Fibroblast of skin of back (primary cell): Measurements from ENCODE around the gene TRAIP.
"Not testable (repeated sequence)": the region's sequence is repeated elsewhere in the genome, so short reads cannot be mapped to it uniquely, and the experiment has no call there.

ENCODE experiments used
- DNase-seq: peaks from one replicate; pipeline ENCODE4 v3.0.0-alpha.2; 2013

The TRAIP gene

DNA sequence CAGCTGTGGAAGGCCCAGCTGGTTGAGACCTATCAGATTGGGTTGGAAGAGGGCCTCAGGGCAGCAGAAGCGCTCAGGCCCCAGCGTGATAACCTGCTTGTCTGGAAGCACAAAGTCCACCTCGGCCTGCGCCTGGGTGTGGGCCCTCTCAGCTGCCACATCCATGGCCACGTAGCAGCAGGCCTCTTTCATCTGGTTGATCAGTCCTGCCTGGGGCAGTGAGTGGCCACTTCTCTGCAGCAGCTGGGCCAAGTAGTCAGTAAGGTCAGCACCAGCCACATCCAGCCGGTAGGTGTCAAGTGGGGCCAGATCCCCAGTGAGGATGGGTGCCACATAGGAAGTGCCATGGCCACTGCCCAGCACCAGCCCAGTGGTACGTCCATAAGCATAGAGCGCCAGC is 17.3 kb upstream of the TRAIP start:
- DNase-seq, result no peak

GRCh38 chr3:49872801-49873281 is 16.5 kb upstream of the TRAIP start:
- DNase-seq, result no peak

DNA sequence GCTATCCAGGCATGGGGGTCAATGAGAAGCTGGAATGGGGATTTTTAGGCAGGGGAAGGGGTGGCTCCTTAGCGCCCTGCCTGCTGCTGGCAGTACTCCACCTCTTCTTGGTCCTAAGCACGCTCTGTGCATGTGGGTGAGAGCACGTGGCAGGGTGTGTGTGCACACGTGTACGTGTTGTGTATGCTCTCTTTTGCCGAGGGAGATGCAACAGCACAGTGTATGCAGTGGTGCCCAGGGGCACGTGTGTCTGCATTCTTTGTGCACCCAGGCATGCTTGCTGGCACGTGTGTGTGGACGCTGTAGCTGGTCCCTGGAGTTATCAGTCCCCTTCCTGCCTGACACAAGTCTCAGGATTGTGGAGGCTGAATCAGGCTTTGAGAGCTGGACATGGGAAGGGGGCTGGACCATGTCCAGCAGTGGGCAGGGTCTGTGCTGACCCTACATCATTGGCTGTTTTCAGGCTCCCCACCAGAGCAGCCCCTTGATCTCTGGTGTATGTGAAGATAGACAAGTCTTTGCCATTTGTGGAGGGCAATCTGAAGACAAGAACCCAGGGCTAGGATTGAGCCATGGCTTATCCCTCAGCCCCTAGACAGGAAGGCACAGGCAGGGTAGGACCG is 15.3 kb upstream of the TRAIP start:
- DNase-seq, result no peak

DNA sequence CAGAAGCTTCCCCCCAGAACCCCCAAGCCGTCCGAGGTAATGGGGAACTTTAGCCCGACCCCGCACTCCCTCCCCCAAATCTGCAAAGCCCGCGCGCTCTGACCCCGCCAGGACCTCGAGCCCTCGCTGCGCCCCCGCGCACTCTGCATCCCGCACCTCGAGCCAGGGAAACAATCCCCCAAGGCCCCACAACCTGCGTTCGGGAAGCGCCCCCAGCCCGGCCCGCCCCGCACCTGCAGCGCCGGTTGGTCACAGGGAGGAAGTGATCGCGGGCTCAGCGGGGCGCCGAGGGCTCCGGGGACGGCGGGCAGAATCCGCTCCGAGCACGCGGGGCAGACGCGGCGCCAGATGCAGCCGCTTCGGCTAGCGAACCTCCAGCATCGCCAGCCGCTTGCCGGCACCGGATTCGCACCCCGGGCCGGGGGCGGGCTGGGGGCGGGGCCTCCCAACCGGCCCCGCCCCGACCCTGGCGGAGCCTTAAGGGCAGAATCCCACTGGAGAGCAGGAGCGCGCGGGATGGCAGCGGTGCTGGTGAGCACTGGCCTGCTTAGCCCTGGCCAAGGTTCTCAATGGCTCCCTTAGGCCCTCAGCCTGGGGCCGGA is 13.3 kb upstream of the TRAIP start, which contains the start of gene CAMKV:
Gene CAMKV, minus strand, starts transcription at position 382 of the 602 bp plus-strand sequence. CDS start 7,518 bp downstream, outside the sequence.
- DNase-seq, result no peak

DNA sequence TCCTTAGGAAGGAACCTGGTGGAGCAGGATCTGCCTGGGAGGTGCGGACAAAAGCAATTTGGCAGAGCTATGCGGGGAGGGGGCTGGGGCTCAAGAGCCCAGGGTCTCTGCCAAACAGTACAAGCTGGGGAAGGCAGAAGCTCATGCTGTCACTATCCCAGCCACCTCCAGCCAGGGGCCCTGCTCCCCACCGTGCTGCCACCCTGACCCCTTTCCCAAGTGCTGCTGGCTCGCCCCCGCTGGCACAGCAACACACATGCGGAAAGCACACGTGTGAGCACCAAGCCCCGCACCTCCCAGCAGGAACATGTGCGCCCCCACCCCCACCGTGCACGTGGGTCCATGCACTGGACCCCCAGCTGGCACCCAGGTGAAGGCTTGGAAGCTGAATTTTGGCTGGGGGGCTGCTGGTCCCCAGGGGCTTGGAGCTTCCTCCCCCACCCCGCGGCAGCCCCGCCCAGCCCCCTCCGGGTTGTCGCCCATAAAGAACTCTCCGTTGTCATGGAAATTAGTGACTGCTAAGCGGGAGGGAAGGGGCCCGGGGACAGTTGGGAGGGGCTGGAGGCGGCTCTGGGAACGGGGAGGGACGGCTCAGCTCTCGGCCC is 12.6 kb upstream of the TRAIP start:
- no peak for DNase-seq

- peak; percentile 55 for DNase-seq
Observed at GRCh38 chr3:49867871-49868321, 11.5 kb upstream of the TRAIP start.

DNA sequence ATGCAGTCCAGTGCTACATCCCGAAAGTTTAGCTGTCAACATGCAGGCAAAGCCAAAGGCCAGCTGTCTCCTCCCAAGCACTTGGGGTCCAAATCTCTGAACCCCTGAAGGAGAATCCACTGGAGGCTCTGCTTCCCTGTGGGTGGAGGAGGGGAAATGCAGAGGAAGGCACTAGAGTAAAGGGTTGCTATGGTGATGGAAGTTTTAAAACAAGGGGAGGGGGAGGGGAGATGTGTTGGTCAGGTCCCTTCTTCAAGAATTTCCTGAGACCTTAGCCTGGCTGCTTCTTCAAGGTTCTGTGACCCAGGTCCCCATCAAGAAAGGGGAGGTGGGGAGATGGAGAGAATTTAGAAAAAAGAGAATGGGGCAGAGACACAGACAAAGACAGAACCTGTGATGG is 11.0 kb upstream of the TRAIP start:
- DNase-seq, result no peak

- DNase-seq, result no peak
Observed at GRCh38 chr3:49865198-49865784, 8.9 kb upstream of the TRAIP start.

- DNase-seq, result no peak
Observed at GRCh38 chr3:49864505-49864904, 8.1 kb upstream of the TRAIP start.

- DNase-seq, result no peak
Observed at GRCh38 chr3:49859576-49860305, 3.4 kb upstream of the TRAIP start.

DNA sequence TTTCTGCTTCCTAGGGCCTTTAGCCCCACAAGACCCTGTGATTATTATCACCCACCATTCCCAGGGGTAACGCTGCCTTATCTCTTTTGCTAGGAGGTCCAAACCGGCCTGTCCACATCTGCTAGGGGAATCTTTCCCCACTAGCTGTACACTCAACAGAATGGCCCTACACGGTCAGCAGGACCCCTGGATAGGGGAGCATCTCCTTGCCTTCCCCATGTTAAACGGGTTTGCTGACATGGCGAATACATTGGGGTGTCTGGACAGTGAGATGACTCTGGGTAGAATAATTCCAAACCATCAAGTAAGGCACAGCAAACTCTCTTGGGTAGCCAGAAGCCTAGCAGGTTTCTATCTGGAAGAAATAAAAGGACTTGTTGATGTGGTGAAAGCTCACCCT is 702 bp downstream of the TRAIP start:
- DNase-seq, result no peak

GRCh38 chr3:49845694-49846093 is 10.7 kb downstream of the TRAIP start:
- DNase-seq, result no peak

DNA sequence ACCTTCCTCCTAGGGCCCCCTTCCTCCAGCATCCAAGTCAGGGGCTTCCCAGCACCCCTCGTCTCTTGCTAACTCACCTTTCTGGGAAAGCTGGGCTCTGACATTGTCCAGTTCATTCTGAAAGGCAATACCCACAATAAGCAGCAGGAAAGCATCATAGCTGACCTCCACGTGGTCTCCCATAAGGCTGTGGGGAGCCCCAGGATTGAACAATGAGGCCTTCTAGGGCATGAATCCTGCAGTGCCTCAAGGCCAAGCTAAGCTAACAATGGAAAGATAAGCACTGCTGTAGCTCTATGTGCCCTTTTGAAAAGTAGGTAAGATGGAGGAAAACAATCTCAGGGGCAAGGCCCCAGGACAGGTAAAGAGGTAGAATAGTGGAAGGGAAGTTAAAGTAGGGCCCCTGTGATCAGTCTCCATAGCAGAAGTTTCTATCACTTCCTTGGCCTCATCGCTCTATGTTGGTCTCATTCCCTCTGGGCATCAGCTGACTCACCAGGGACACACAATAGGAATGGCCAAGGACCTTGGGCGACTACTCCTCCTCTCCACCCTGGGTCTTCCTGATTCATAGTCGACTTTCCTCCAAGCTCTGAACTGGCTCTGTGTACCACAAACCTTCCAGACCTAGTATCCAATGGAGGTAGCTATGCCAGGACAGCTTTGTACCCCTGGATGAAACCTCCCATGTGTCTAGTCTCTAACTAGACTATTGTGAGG is 11.7 kb downstream of the TRAIP start:
- no peak for DNase-seq

DNA sequence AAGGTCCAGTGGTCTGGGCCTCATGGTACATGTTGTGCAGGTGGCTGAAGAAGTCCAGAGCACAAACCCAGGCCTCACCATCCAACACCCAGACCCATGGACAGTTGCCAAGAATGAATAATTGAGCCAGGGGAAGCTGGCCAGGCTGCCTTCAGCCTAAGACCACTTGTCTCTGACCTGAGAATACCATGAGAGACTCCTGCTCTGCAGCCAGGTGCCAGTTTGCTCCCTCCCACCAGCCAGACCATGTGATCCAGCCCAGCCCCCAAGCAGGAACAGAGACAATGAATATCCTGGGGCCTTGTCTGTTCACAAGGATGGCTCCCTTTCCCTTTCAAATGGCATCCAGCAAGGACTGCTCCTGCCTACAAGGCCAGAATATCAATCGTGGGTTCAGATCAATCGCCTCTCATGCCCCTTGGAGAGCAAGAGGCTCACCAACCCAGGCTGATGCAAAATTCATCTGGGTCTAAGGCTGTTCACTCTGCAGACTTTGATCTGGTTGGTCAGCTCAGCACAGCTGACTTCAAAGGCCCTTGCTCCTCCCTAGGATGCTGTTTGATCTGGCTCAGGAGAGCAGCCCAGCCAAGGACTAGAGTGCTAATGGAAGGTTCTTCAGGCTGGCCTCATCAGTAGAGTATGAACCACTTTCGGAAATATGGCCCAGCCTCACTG is 13.4 kb downstream of the TRAIP start:
- no peak for DNase-seq

- DNase-seq, result no peak
Observed at GRCh38 chr3:49841806-49842205, 14.6 kb downstream of the TRAIP start.

DNA sequence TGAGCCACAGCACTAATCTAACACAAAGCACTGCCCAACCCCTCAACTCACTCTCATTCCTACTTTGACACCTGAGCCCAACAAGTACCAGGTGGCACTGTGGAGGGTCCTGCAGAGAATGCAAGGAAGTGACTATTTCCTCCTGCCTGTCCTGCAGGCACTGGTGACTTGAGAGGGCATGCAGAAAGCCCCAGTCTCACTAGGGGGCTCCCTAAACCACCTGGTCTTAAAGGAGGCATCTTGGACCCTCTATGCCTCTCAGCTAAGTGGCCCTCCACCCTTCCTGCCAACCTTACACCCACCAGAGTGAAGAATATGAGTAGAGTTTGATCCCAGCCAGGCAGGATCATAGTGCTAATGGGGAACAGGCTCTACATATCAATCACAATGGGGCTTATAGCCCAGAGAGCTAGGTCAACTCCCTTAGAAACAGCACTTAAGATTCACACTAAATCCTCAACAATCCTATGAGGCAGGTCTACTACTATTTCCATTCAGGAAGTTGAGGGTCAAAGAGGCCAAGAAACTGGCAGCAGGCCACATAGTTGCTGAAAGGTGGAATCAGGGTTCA is 15.2 kb downstream of the TRAIP start:
- peak; percentile 9 for DNase-seq

GRCh38 chr3:49840388-49840787 is 16.0 kb downstream of the TRAIP start:
- DNase-seq, result no peak

- DNase-seq, result peak; percentile 70
Observed at GRCh38 chr3:49839193-49839809, 17.1 kb downstream of the TRAIP start.

DNA sequence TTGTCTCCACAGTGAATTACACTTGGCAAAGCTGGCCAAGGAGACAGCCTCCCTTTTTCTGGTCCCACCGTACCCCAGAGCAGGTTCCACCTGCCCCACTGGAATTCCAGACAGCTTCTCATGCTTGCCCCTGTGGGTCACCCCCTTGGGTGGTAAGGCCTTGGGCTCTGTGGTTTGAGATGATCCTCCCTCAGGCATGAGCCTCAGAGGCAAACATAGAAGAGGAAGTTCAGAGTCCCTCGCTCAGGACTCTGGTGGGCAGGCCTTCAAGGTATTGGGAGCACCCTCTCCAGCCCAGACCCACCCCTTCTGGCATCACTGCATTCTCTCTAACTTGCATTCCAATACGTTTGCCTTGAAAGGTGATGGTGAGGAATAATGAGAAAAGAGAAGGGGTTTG is 25.0 kb downstream of the TRAIP start:
- no peak for DNase-seq

DNA sequence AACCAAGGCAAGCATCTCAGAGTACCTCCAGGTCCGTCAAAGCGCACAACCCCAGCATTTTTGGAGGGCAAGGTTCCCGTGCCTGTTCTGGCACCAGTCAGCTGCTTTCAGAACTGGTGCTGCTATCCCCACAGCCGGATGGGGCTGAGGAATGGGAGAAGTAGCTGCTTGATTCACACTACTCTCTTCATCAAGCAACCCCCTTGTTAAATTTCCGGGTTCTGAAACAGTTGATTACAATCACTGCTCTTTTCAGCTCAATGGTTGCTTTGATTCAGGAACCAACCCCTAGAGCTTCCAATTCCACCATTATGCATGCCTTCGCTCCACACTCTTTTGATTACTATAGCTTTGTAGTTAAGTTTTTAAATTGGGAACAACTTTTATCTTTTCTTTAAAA is 30.3 kb downstream of the TRAIP start:
- no peak for DNase-seq

- not testable (repeated sequence) for DNase-seq
Observed at GRCh38 chr3:49823131-49823530, 33.2 kb downstream of the TRAIP start.
